ENCODE data around the gene PAK5. TPM values are rescaled to one million over a fixed set of nuclear protein-coding genes. Genes with fewer than 3 reads are reported as not detected.

The PAK5 gene
- total RNA-seq, 1 donor from 2014 or later = 0.16 TPM

- FAIRE-seq (no peak), DNase-seq (ENCODE audit: low read depth) (no peak)
- Histone ChIP-seq H3K36me3 (ENCODE audit: insufficient read depth, low read length) (no peaks in the 10 kb centered on the region), H3K4me3 (ENCODE audit: insufficient read depth, low read depth, low read length) (no peak overlapping the region), H2AFZ (ENCODE audit: low read depth, low read length) (no peak overlapping the region), H3K27me3 (ENCODE audit: insufficient read depth, low read length) (peaks cover 8% of the 10 kb centered on the region), H3K9ac (ENCODE audit: low read length) (no peak overlapping the region), H3K4me2 (ENCODE audit: low read length) (no peak overlapping the region), H3K79me2 (ENCODE audit: insufficient read depth, low read length) (no peaks in the 10 kb centered on the region), H3K9me3 (ENCODE audit: insufficient read depth, low read depth, low read length) (no peaks in the 10 kb centered on the region), H3K4me1 (ENCODE audit: insufficient read depth, low read length) (no peaks in the 10 kb centered on the region), H4K20me1 (ENCODE audit: insufficient read depth, low read length) (no peaks in the 10 kb centered on the region), H3K27ac (ENCODE audit: low read depth, low read length) (no peak overlapping the region)
- no peak overlapping the region for H3K27ac Mint-ChIP-seq (ENCODE audit: unreplicated experiment)
- peaks cover 5% of the 10 kb centered on the region for H3K9me3 Mint-ChIP-seq (ENCODE audit: unreplicated experiment)
- H3K36me3 Mint-ChIP-seq (ENCODE audit: low read depth, unreplicated experiment) = no peaks in the 10 kb centered on the region
- TF ChIP-seq, protein P1, sequence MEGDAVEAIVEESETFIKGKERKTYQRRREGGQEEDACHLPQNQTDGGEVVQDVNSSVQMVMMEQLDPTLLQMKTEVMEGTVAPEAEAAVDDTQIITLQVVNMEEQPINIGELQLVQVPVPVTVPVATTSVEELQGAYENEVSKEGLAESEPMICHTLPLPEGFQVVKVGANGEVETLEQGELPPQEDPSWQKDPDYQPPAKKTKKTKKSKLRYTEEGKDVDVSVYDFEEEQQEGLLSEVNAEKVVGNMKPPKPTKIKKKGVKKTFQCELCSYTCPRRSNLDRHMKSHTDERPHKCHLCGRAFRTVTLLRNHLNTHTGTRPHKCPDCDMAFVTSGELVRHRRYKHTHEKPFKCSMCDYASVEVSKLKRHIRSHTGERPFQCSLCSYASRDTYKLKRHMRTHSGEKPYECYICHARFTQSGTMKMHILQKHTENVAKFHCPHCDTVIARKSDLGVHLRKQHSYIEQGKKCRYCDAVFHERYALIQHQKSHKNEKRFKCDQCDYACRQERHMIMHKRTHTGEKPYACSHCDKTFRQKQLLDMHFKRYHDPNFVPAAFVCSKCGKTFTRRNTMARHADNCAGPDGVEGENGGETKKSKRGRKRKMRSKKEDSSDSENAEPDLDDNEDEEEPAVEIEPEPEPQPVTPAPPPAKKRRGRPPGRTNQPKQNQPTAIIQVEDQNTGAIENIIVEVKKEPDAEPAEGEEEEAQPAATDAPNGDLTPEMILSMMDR (IDR thresholded peaks at IDR 0.05; ENCODE audit: insufficient read depth, low read depth, low read length) = no peak
- TF ChIP-seq EZH2 (IDR thresholded peaks at IDR 0.05; ENCODE audit: insufficient read depth, low read length) = no peak
- H3K4me1 Mint-ChIP-seq (ENCODE audit: low read depth, unreplicated experiment) = peaks cover 6% of the 10 kb centered on the region
- peaks cover 5% of the 10 kb centered on the region for H3K27me3 Mint-ChIP-seq (ENCODE audit: low read depth, unreplicated experiment)
- no peak overlapping the region for H3K4me3 Mint-ChIP-seq (ENCODE audit: unreplicated experiment)
These were observed 223.8 kb downstream of the PAK5 start for GRCh38 chr20:9615118-9615517.

DNA sequence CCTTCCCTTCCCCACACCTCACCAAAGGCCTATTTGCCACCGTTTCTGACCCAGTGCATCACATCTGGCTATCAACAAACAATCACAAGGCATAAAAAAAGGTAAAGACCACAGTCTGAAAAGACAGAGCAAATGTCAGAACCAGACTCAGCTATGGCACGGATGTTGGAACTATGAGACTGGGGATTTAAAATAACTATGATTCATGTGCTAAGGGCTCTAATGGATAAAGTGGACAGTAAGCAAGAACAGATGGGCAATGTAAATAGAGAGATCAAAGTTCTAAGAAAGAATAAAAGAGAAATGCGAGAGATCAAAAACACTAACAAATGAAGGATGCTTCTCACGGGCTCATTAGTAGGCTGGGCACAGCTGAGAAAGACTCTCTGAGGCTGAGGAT is 225.0 kb downstream of the PAK5 start:
- H3K27me3 Mint-ChIP-seq (ENCODE audit: low read depth, unreplicated experiment) = peaks cover 3% of the 10 kb centered on the region
- no peaks in the 10 kb centered on the region for H3K9me3 ChIP-seq (ENCODE audit: insufficient read depth, low read depth, low read length)
- peaks cover 7% of the 10 kb centered on the region for H3K27me3 ChIP-seq (ENCODE audit: insufficient read depth, low read length)
- peaks cover 5% of the 10 kb centered on the region for H3K9me3 Mint-ChIP-seq (ENCODE audit: unreplicated experiment)
- FAIRE-seq (no peak), DNase-seq (ENCODE audit: low read depth) (no peak)
- H3K27ac ChIP-seq (ENCODE audit: low read depth, low read length) = no peak overlapping the region
- H3K79me2 ChIP-seq (ENCODE audit: insufficient read depth, low read length) = no peaks in the 10 kb centered on the region
- no peaks in the 10 kb centered on the region for H3K4me1 ChIP-seq (ENCODE audit: insufficient read depth, low read length)
- no peak overlapping the region for H3K27ac Mint-ChIP-seq (ENCODE audit: unreplicated experiment)
- H3K4me1 Mint-ChIP-seq (ENCODE audit: low read depth, unreplicated experiment) = peaks cover 6% of the 10 kb centered on the region
- H3K4me2 ChIP-seq (ENCODE audit: low read length) = no peak overlapping the region
- TF ChIP-seq, protein P1 (IDR thresholded peaks at IDR 0.05; ENCODE audit: insufficient read depth, low read depth, low read length) = no peak
- TF ChIP-seq EZH2 (IDR thresholded peaks at IDR 0.05; ENCODE audit: insufficient read depth, low read length) = no peak
- H3K36me3 Mint-ChIP-seq (ENCODE audit: low read depth, unreplicated experiment) = no peaks in the 10 kb centered on the region
- no peak overlapping the region for H3K4me3 Mint-ChIP-seq (ENCODE audit: unreplicated experiment)
- H3K36me3 ChIP-seq (ENCODE audit: insufficient read depth, low read length) = no peaks in the 10 kb centered on the region
- H3K9ac ChIP-seq (ENCODE audit: low read length) = no peak overlapping the region
- no peak overlapping the region for H3K4me3 ChIP-seq (ENCODE audit: insufficient read depth, low read depth, low read length)
- H4K20me1 ChIP-seq (ENCODE audit: insufficient read depth, low read length) = no peaks in the 10 kb centered on the region
- no peak overlapping the region for H2AFZ ChIP-seq (ENCODE audit: low read depth, low read length)

DNA sequence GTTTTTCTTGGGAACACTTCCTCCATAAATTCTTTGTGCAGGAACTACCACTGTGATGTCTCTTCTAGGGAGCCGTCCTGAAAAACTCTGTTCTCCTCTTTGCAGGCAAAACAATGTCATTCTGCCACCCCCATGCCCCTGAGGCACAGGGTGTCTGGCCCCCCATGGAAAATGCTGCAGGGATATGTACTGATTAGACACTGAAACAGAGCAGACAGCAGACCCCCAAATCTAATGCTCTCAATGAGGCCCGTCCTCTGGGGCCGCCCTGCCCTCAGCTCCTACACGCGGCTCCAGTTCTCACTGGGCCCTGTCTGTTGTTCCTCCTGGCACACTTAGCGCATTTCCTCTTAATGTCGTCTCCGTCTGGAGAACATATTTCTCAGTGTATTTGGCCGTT is 227.0 kb downstream of the PAK5 start:
- H4K20me1 ChIP-seq (ENCODE audit: insufficient read depth, low read length) = no peaks in the 10 kb centered on the region
- DNase-seq (ENCODE audit: low read depth) (no peak), FAIRE-seq (no peak)
- H3K36me3 Mint-ChIP-seq (ENCODE audit: low read depth, unreplicated experiment) = no peaks in the 10 kb centered on the region
- peaks cover 3% of the 10 kb centered on the region for H3K27me3 Mint-ChIP-seq (ENCODE audit: low read depth, unreplicated experiment)
- no peak overlapping the region for H3K4me3 Mint-ChIP-seq (ENCODE audit: unreplicated experiment)
- no peaks in the 10 kb centered on the region for H3K79me2 ChIP-seq (ENCODE audit: insufficient read depth, low read length)
- H3K9ac ChIP-seq (ENCODE audit: low read length) = no peak overlapping the region
- no peak overlapping the region for H3K27ac ChIP-seq (ENCODE audit: low read depth, low read length)
- no peaks in the 10 kb centered on the region for H3K9me3 ChIP-seq (ENCODE audit: insufficient read depth, low read depth, low read length)
- no peak overlapping the region for H2AFZ ChIP-seq (ENCODE audit: low read depth, low read length)
- TF ChIP-seq EZH2 (IDR thresholded peaks at IDR 0.05; ENCODE audit: insufficient read depth, low read length) = no peak
- TF ChIP-seq, protein P1 (IDR thresholded peaks at IDR 0.05; ENCODE audit: insufficient read depth, low read depth, low read length) = no peak
- no peak overlapping the region for H3K27ac Mint-ChIP-seq (ENCODE audit: unreplicated experiment)
- no peak overlapping the region for H3K4me3 ChIP-seq (ENCODE audit: insufficient read depth, low read depth, low read length)
- H3K4me2 ChIP-seq (ENCODE audit: low read length) = no peak overlapping the region
- H3K4me1 ChIP-seq (ENCODE audit: insufficient read depth, low read length) = no peaks in the 10 kb centered on the region
- no peaks in the 10 kb centered on the region for H3K36me3 ChIP-seq (ENCODE audit: insufficient read depth, low read length)
- H3K4me1 Mint-ChIP-seq (ENCODE audit: low read depth, unreplicated experiment) = peaks cover 4% of the 10 kb centered on the region
- H3K9me3 Mint-ChIP-seq (ENCODE audit: unreplicated experiment) = peaks cover 5% of the 10 kb centered on the region
- peaks cover 7% of the 10 kb centered on the region for H3K27me3 ChIP-seq (ENCODE audit: insufficient read depth, low read length)
